ENCODE results near the gene PCIF1. TPM values are rescaled to one million over a fixed set of nuclear protein-coding genes. Genes with fewer than 3 reads are reported as not detected.

Gene PCIF1
- total and polyA plus RNA-seq, 9 of the 15 experiments (the other 6 are each of a cell fraction or from before 2014, with no cell fraction given) = 5.8 to 29.4 (median 11.3) TPM

DNA sequence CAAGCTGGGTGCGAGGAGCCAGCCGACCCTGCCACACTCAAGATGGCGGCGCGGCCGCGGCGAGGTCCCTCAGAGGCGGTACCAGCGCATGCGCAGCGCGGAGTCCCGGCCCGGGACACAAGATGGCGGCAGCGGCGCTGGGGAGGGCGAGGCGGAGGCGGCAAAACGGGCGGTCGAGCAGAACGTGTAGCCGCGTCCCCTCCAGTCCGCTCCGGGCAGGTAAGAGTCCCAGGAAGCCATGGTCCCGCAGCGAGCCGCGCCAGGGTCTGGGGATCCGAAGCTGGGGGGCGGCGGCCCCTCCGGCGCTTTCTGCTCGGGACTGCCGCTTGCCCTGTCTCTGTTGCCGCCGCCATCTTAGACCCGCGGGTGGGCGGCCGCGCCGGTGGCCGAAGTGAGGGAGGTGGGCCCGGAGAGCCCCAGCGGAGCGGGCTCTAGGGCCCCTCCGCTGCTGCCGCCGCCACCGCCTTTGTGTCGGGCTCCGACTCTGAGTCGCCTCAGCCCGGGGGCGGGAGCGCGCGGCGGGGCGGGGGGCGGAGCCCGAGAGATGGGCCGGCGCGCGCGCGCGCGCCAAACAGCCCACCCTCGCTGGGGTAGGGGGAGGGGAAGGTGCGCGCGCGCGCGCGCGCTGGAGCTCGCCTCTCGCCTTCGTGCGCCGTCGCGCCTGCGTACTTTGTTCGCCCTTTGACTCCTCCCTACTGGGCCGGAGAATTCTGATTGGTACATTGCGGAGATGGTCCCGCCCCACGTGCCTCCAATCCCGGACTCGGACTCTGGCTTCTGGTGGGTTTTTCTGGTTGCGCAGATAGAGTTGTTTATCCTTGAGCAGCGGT is at the start of gene PCIF1 (continued):
- TF ChIP-seq POLR2B (IDR thresholded peaks at IDR 0.05; ENCODE audit: low read depth, partially characterized antibody) (peak; percentile 95), ZNF121 (CRISPR knock-in tag; conservative IDR thresholded peaks at IDR 0.05) (no peak), ZNF778 (CRISPR knock-in tag; IDR thresholded peaks at IDR 0.05) (no peak), FOXA1 (IDR thresholded peaks at IDR 0.05; ENCODE audit: borderline replicate concordance) (no peak; the same call in 1 of the 2 replicates), ZNF644 (tag; IDR thresholded peaks at IDR 0.05; ENCODE audit: low read depth) (peak; percentile 74), TRIM24 (IDR thresholded peaks at IDR 0.05) (no peak), PKNOX1 (IDR thresholded peaks at IDR 0.05) (no peak), RBM22 (IDR thresholded peaks at IDR 0.05; ENCODE audit: low read depth, low read length, poor library complexity, severe bottlenecking) (peak; percentile 53), THAP7 (CRISPR knock-in tag; IDR thresholded peaks at IDR 0.05) (peak; percentile 100), ZNF253 (CRISPR knock-in tag; conservative IDR thresholded peaks at IDR 0.05) (no peak), NEUROD1 (IDR thresholded peaks at IDR 0.05; ENCODE audit: borderline replicate concordance, low read depth, low read length, partially characterized antibody) (peak; percentile 15), ZHX1 (conservative IDR thresholded peaks at IDR 0.05; ENCODE audit: low read length) (0 out of 2 replicates have a peak, but pooled peaks have one; percentile 75), EP400 (IDR thresholded peaks at IDR 0.05) (peak; percentile 79), ZNF239 (CRISPR knock-in tag; IDR thresholded peaks at IDR 0.05) (no peak; the same call in 1 of the 2 replicates)
- TF ChIP-seq, protein P1, sequence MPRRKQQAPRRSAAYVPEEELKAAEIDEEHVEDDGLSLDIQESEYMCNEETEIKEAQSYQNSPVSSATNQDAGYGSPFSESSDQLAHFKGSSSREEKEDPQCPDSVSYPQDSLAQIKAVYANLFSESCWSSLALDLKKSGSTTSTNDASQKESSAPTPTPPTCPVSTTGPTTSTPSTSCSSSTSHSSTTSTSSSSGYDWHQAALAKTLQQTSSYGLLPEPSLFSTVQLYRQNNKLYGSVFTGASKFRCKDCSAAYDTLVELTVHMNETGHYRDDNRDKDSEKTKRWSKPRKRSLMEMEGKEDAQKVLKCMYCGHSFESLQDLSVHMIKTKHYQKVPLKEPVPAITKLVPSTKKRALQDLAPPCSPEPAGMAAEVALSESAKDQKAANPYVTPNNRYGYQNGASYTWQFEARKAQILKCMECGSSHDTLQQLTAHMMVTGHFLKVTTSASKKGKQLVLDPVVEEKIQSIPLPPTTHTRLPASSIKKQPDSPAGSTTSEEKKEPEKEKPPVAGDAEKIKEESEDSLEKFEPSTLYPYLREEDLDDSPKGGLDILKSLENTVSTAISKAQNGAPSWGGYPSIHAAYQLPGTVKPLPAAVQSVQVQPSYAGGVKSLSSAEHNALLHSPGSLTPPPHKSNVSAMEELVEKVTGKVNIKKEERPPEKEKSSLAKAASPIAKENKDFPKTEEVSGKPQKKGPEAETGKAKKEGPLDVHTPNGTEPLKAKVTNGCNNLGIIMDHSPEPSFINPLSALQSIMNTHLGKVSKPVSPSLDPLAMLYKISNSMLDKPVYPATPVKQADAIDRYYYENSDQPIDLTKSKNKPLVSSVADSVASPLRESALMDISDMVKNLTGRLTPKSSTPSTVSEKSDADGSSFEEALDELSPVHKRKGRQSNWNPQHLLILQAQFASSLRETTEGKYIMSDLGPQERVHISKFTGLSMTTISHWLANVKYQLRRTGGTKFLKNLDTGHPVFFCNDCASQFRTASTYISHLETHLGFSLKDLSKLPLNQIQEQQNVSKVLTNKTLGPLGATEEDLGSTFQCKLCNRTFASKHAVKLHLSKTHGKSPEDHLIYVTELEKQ (CRISPR knock-in tag; IDR thresholded peaks at IDR 0.05) = no peak
- TF ChIP-seq, protein P2, sequence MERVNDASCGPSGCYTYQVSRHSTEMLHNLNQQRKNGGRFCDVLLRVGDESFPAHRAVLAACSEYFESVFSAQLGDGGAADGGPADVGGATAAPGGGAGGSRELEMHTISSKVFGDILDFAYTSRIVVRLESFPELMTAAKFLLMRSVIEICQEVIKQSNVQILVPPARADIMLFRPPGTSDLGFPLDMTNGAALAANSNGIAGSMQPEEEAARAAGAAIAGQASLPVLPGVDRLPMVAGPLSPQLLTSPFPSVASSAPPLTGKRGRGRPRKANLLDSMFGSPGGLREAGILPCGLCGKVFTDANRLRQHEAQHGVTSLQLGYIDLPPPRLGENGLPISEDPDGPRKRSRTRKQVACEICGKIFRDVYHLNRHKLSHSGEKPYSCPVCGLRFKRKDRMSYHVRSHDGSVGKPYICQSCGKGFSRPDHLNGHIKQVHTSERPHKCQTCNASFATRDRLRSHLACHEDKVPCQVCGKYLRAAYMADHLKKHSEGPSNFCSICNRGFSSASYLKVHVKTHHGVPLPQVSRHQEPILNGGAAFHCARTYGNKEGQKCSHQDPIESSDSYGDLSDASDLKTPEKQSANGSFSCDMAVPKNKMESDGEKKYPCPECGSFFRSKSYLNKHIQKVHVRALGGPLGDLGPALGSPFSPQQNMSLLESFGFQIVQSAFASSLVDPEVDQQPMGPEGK (CRISPR knock-in tag; IDR thresholded peaks at IDR 0.05; ENCODE audit: borderline replicate concordance) = no peak

Data from K562 (cell line).